IPS-20b (cell line): ENCODE measurements around the gene FBXL20.
"Not testable (repeated sequence)": the region's sequence is repeated elsewhere in the genome, so short reads cannot be mapped to it uniquely, and the experiment has no call there.

Experiments
- H3K27ac ChIP-seq: one replicate; pipeline ENCODE4 v1.5.1; 2013; ENCODE audit warnings: low read length
- H3K27me3 ChIP-seq: 2 replicates; pipeline ENCODE4 v1.6.1; 2013; ENCODE audit warnings: mild to moderate bottlenecking, low read length, inconsistent platforms; ENCODE audit not compliant: insufficient read depth
- H3K36me3 ChIP-seq: 2 replicates; pipeline ENCODE4 v1.6.1; 2013; ENCODE audit warnings: low read depth, mild to moderate bottlenecking, inconsistent platforms, low read length, moderate library complexity; ENCODE audit not compliant: insufficient read depth
- H3K4me1 ChIP-seq: 2 replicates; pipeline ENCODE4 v1.6.1; 2013; ENCODE audit warnings: mild to moderate bottlenecking, control low read depth, inconsistent platforms, low read length, moderate library complexity; ENCODE audit not compliant: insufficient read depth
- H3K4me3 ChIP-seq: 2 replicates; pipeline ENCODE4 v1.5.1; 2013; ENCODE audit warnings: mild to moderate bottlenecking, low read length, inconsistent platforms
- H3K9ac ChIP-seq: 2 replicates; pipeline ENCODE4 v1.6.1; 2013; ENCODE audit warnings: low read depth, mild to moderate bottlenecking, inconsistent platforms, low read length, moderate library complexity
- H3K9me3 ChIP-seq: 2 replicates; pipeline ENCODE4 v1.6.1; 2013; ENCODE audit warnings: mild to moderate bottlenecking, low read depth, low read length, inconsistent platforms; ENCODE audit not compliant: insufficient read depth

Gene FBXL20

DNA sequence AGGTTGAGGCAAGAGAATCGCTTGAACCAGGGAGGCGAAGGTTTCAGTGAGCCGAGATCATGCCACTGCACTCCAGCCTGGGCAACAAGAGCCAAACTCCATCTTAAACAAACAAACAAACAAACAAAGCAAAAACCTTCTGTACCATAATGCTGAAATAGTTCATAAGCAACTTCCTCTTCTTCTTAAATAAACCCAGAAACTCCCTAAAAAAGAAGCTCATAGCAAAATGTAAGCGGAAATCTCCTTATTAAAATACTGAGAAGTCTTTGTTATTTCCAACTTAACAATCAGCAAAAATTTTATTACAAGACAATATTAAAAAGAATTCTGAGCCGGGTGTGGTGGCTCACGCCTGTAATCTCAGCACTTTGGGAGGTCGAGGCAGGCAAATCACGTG is 82.8 kb downstream of the FBXL20 start:
- Histone ChIP-seq H3K27ac (no peak overlapping the region), H3K4me3 (no peak overlapping the region), H3K9me3 (no peaks in the 10 kb centered on the region), H3K27me3 (no peaks in the 10 kb centered on the region), H3K36me3 (no peaks in the 10 kb centered on the region), H3K4me1 (no peaks in the 10 kb centered on the region), H3K9ac (no peak overlapping the region)

DNA sequence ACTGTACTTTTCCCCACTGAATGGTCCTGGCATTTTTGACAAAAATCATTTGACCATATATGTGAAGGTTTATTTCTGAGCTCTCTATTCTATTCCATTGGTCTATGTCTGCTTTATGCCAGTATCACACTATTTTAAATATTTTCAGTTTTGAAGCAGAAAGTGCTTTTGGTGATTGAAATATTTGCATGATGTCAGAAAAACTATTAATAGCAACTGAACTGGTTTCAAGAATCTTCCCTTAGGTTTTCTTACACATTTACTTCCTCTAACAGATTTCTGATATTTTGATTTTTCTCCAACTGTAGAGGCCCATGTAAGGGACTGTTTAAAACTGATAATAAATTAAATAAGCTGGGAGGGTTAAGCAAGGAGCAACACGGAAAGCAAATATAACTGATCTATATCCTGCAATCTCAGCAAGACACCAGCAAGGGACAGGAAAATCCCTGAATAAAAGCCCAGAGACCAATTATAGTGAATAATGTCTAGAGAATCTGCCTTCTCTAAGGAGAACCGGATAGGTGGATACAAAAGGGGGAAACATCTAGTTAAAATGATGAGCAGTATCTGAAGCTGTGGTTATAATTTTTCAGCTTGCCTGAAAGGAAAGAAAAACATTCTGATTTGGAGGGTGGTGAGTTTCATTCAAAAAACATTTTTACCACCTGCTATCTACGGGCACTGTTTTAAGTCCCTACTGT is 94.8 kb downstream of the FBXL20 start:
- Histone ChIP-seq H3K36me3 (no peaks in the 10 kb centered on the region), H3K27me3 (no peaks in the 10 kb centered on the region), H3K4me3 (no peak overlapping the region), H3K9ac (no peak overlapping the region), H3K9me3 (no peaks in the 10 kb centered on the region), H3K4me1 (no peaks in the 10 kb centered on the region), H3K27ac (no peak overlapping the region)

DNA sequence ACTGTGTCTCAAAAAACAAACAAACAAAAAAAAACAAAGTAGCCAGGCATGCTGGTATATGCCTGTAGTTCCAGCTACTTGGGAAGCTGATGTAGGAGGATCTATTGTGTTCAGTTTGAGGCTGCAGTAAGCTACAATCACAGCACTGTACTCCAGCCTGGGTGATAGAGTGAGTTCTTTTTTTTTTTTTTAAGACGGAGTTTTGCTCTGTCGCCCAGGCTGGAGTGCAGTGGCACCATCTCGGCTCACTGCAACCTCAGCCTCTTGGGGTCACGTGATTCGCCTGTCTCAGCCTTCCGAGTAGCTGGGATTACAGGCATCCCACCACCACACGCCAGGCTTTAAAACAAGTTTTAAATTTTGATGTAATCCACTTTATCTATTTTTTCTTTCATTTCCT is 95.4 kb downstream of the FBXL20 start:
- Histone ChIP-seq H3K9me3 (no peaks in the 10 kb centered on the region), H3K36me3 (no peaks in the 10 kb centered on the region), H3K4me3 (no peak overlapping the region), H3K4me1 (no peaks in the 10 kb centered on the region), H3K9ac (no peak overlapping the region), H3K27ac (no peak overlapping the region), H3K27me3 (no peaks in the 10 kb centered on the region)

DNA sequence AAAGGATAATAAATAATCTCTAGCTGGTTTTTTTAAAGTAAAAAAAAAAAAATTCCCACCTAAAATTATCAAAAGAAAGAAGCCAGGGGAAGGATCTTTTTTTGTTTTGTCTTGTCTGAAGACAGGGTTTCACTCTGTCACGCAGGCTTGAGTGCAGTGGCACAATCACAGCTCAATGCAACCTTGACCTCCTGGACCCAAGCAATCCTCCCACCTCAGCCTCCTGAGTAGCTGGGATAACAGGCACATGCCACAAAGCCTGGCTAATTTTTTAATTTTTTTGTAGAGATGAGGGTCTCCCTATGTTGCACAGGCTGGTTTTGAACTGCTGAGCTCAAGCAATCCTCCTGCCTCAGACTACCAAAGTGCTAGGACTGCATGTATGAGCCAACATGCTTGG is 97.2 kb downstream of the FBXL20 start:
- Histone ChIP-seq H3K27me3 (no peaks in the 10 kb centered on the region), H3K9me3 (no peaks in the 10 kb centered on the region), H3K4me3 (no peak overlapping the region), H3K9ac (no peak overlapping the region), H3K27ac (no peak overlapping the region), H3K4me1 (no peaks in the 10 kb centered on the region), H3K36me3 (no peaks in the 10 kb centered on the region)

DNA sequence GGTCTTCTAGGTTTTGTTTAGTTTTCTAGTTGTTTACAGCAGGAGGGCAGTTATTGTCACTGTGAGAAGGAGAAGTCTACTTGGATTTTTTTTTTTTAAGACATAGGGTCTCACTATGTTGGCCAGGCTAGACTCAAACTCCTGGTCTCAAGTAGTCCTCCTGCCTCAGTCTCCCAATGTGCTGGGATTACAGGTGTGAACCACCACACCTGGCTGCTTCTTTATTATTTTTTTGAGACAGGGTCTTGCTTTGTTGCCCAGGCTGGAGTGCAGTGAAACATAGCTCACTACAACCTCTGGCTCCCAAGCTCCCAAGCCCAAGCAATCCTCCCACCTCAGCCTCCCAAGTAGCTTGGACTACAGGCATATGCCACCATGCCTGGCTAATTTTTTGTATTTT is 107.4 kb downstream of the FBXL20 start:
- no peak overlapping the region for H3K4me3 ChIP-seq
- H3K9me3 ChIP-seq, result no peaks in the 10 kb centered on the region
- H3K36me3 ChIP-seq, result no peaks in the 10 kb centered on the region
- no peak overlapping the region for H3K9ac ChIP-seq
- H3K27me3 ChIP-seq, result no peaks in the 10 kb centered on the region
- no peaks in the 10 kb centered on the region for H3K4me1 ChIP-seq
- no peak overlapping the region for H3K27ac ChIP-seq

DNA sequence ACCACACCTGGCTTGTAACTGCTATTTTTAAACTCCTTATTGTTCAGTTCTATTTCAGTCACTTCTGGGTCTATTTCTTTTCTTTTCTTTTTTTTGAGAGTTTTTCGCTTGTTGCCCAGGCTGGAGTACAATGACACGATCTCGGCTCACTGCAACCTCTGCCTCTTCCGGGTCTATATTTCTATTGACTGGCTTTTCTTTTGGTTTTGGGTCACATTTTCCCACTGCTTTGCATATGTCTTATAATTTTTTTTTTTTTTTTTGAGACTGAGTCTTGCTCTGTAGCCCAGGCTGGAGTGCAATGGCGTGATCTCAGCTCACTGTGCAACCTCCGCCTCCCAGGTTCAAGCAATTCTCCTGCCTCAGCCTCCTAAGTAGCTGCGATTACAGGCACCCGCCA is 108.9 kb downstream of the FBXL20 start:
- H3K9ac ChIP-seq, H3K27ac ChIP-seq: not testable (repeated sequence)

DNA sequence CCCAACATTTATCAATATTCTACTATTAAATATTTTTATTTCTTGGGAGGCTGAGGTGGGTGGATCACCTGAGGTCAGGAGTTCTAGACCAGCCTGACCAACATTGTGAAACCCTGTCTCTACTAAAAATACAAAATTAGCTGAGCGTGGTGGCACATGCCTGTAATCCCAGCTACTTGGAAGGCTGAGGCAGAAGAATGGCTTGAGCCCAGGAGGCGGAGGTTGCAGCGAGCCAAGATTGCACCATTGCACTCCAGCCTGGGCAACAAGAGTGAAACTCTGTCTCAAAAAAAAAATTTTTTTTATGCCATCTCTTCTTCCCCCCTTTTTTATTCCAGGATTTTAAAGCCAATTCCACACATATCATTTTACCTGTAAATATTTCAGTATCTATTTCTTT is 114.9 kb downstream of the FBXL20 start:
- H3K4me1 ChIP-seq, H3K36me3 ChIP-seq, H3K4me3 ChIP-seq, H3K27ac ChIP-seq, H3K9ac ChIP-seq, H3K9me3 ChIP-seq, H3K27me3 ChIP-seq: not testable (repeated sequence)

More for the DNA sequence above, 108.9 kb downstream of the FBXL20 start:
- not testable (repeated sequence) for H3K27me3 ChIP-seq, H3K9me3 ChIP-seq, H3K4me3 ChIP-seq, H3K4me1 ChIP-seq, H3K36me3 ChIP-seq

DNA sequence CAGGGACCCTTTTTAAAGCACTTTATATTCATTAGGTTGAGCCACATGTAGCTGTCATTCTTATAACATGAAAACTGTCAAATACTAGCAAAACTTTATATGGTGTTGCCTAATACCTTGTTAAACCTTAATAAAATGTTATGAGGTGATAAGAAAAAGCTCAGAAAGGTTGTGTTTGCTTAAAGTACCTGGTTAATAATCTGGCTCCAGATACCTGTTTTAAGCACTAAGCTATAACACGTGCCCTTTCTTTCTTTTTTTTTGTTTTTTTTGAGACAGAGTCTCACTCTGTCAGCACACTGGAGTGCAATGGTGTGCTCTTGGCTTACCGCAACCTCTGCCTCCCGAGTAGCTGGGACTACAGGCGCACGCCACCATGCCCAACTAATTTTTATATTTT is 116.7 kb downstream of the FBXL20 start:
- Histone ChIP-seq H3K27me3 (no peaks in the 10 kb centered on the region), H3K9me3 (no peaks in the 10 kb centered on the region), H3K9ac (no peak overlapping the region), H3K27ac (no peak overlapping the region), H3K4me3 (no peak overlapping the region), H3K4me1 (no peaks in the 10 kb centered on the region), H3K36me3 (no peaks in the 10 kb centered on the region)

DNA sequence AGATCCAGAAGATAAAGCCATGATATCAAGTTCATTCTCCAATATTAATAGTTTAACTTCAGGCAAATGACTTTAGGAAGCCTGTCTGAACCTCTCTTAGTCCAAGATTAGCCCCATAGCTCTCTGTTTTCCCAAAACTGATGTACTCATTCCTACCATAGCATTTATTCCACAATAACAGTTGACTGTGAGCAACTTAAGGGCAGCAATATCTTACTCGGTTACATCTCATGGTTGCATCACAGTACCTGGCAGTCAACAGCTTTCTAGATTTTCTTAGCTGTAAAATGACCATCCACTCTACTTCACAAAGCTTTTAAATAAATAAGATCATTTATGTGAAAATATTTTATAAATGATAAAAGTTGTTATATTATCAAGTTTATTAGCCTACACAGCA is 117.5 kb downstream of the FBXL20 start:
- Histone ChIP-seq H3K9ac (no peak overlapping the region), H3K27me3 (no peaks in the 10 kb centered on the region), H3K4me1 (no peaks in the 10 kb centered on the region), H3K9me3 (no peaks in the 10 kb centered on the region), H3K36me3 (no peaks in the 10 kb centered on the region), H3K4me3 (no peak overlapping the region), H3K27ac (no peak overlapping the region)

DNA sequence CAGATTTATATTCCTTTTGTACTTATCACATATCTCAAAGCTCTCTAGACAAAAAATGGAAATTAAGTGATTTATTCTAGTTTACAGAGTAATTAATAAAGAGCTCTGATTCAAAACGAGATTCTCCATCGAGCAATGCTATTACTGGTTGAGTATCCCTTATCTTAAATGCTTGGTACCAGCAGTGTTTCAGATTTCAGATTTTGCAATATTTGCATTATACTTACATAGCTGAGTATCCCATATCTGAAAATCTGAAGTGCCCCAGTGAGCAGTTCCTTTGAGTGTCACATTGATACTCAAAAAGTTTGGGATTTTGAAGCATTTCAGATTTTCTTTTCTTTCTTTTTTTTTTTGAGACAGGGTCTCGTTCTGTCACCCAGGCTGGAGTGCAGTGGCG is 118.3 kb downstream of the FBXL20 start:
- Histone ChIP-seq H3K27me3 (no peaks in the 10 kb centered on the region), H3K27ac (no peak overlapping the region), H3K36me3 (no peaks in the 10 kb centered on the region), H3K4me1 (no peaks in the 10 kb centered on the region), H3K4me3 (no peak overlapping the region), H3K9ac (no peak overlapping the region), H3K9me3 (no peaks in the 10 kb centered on the region)

DNA sequence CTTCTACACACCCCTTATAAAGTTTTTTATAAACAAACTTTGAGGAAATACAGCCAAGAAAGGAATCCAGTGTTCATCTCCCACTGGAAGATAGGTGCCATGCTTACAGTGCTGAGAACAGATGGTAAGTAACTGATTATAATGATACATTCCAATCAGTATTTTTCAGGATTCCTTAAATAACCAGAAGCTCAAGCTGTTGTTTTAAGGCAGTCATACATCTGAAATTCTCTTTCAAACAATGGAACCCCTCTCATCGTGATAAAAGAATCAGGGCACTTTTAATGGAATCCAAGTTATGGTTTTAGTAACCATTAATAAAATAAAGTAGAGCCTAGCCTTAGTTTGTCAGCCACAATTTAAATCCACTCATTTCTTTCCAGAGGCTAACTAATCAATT is 119.6 kb downstream of the FBXL20 start:
- H3K9ac ChIP-seq, result no peak overlapping the region
- no peak overlapping the region for H3K4me3 ChIP-seq
- H3K27me3 ChIP-seq, result no peaks in the 10 kb centered on the region
- no peak overlapping the region for H3K27ac ChIP-seq
- no peaks in the 10 kb centered on the region for H3K36me3 ChIP-seq
- no peaks in the 10 kb centered on the region for H3K9me3 ChIP-seq
- H3K4me1 ChIP-seq, result no peaks in the 10 kb centered on the region

DNA sequence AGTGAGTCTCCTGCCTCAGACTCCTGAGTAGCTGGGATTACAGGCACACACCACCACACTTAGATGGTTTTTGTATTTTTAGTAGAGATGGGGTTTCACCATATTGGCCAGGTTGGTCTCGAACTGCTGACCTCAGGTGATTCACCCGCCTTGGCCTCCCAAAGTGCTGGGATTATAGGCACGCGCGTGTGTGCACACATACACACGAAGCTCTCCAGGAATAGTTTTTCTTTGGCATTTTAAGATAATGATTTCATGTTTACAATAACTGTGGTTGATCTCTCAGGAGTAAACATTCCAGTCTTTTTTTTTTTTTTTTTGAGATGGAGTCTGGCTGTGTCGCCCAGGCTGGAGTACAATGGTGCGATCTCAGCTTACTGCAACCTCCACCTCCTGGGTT is 123.2 kb downstream of the FBXL20 start:
- not testable (repeated sequence) for H3K4me3 ChIP-seq, H3K36me3 ChIP-seq

DNA sequence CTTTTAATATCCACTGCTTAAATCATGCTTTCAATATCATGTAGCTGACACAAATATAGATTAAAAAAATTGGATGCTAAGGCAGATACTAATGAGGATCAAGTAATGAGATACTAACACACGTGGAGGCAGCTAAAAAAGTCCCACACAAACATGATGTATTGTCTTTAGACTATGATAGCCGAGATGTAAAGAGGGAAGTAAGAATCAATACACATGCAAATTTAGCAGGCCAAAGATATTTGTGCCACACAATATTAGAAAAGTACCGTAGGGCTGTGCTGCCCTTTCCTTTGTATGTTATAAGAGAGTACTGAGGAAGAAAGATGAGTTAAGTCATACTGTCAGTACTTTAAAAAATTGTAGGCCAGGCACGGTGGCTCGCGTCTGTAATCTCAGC is 124.3 kb downstream of the FBXL20 start:
- H3K36me3 ChIP-seq, result no peaks in the 10 kb centered on the region
- no peak overlapping the region for H3K9ac ChIP-seq
- no peaks in the 10 kb centered on the region for H3K27me3 ChIP-seq
- no peak overlapping the region for H3K27ac ChIP-seq
- no peak overlapping the region for H3K4me3 ChIP-seq
- no peaks in the 10 kb centered on the region for H3K4me1 ChIP-seq
- H3K9me3 ChIP-seq, result no peaks in the 10 kb centered on the region

More for the DNA sequence above, 123.2 kb downstream of the FBXL20 start:
- H3K27ac ChIP-seq, H3K4me1 ChIP-seq, H3K9ac ChIP-seq, H3K27me3 ChIP-seq, H3K9me3 ChIP-seq: not testable (repeated sequence)
